Putamen (tissue), 1 donor: ENCODE results near the gene LAMA5.

Source experiments
- DNase-seq: peaks from one replicate; pipeline ENCODE4 v3.0.0-alpha.2; 2016; ENCODE audit warnings: low spot score

Gene LAMA5

DNA sequence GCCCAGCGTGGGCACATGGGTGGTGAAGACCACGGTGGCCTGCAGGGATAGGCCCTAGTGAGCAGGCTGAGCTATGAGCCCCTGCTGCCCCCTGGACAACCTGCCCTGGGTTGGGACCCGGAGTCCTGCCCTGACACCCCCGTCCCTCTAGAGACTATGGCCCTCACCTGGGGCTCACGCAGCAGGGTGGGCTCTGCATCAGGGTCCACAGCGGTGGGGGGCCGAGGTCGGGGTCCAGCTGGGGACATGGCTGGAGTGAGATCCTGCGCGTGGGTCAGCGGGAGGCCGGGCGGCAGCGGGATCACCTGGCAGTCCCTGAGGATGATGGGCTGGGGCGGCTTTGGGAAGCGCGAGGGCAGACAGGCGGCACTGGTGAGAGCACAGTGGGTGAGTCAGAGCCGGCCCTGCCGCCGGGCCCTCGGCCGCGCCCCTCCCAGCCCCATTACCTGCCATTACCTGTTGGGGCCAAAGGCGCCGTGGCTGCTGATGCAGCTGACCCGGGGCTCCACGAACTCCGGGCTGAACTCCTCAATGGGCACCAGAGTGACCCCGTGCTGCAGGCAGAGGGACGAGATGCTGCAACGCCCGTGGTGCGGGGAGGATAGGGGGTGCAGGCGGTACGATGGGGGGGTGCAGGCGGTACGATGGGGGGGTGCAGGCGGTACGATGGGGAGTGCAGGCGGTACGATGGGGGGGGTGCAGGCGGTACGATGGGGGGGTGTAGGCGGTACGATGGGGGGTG lies 36.4 kb downstream of the LAMA5 start:
- no peak for DNase-seq

GRCh38 chr20:62329389-62330377 lies 37.4 kb downstream of the LAMA5 start:
- DNase-seq, result no peak

DNA sequence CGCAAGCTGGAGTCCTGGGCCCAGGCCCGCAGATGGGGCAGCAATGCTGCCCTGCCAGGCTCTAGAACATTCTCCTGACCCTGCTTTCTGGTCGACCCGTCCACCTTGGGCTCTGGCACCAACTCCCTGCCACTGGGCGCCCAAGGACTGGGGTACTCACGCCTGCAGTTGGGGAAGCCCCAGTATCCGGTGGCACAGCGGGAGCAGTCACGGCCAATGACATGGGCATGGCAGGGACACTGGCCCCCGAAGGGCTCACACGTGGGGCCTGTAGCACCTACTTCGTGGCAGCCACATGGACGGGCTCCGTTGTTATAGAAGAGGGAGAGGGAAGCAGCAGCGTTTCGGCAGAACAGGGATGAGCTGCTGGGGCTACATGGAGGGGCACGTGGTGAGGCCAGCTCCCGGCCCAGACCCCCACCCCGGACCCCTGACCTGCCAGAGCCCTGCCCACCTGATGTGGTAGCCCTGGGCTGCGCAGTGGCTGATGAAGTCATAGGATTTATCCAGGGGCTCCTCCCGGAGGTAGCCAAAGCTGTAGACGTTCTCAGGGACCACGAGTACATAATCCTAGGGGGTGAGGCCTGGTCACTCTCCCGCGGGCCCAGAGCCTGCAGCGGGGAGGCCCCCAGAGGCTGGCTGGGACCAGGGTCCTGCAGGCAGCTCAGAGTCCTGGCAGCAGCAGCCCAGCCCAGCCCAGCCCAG lies 38.3 kb downstream of the LAMA5 start:
- no peak for DNase-seq

DNA sequence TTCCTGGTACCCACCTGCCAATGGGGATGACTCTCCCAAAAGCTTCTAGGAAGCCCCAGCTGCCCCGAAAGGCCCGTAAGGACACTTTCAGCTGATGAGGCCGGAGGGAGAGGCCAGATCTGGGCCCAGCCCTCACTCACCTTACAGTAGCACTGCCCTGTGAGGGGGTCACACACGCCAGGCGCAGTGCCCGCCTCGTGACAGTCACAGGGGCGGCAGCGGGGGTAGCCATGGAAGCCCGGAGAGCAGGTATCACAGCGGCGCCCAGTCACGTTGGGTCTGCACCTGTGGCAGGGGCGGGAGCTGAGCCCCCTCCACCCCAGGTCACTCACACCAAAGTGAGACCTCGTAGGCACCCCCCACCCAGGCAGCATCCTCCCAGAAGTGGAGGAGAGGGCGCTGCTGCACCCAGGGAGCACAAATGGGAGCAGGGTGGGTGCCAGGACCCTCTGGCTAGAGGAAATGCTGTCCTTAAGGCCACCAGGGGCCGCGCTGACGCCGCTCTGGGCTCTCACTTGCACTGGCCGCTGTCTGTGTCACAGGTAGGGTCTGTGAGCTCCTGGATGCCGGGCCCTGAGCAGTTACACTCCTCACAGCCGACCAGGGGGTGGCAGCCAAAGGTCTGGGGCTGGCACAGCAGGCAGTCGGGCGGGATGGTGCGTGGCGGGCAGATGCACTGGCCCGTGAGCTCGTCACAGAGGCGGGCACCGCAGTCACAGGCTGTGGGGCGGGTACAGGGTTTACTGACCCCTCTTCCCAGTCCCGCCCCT lies 39.2 kb downstream of the LAMA5 start:
- no peak for DNase-seq

GRCh38 chr20:62326959-62327725 lies 40.0 kb downstream of the LAMA5 start:
- DNase-seq, result no peak

DNA sequence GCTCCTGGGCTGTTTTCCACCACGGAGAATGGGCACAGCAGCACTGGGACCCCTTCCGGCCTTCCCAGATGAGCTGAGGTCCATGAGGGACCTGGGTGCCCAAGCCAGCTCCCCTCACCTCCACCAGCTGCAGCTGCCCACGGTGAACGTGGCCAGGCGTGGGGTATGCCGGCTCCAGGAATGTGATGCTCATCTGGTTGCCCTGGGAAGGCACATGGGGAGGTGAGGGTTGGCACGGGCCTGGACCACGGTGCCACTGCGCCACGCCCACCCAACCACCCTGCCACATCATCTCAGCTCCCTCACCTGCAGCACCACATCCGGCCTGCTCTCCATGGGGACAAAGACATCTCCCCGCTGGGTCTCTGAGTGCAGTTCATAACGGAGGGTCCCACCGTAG lies 40.6 kb downstream of the LAMA5 start:
- no peak for DNase-seq

- DNase-seq, result no peak
These were observed 41.8 kb downstream of the LAMA5 start for GRCh38 chr20:62325172-62325905.

GRCh38 chr20:62323980-62324906 lies 42.9 kb downstream of the LAMA5 start:
- DNase-seq, result no peak

- no peak for DNase-seq
These were observed 43.7 kb downstream of the LAMA5 start for GRCh38 chr20:62323146-62323979.

DNA sequence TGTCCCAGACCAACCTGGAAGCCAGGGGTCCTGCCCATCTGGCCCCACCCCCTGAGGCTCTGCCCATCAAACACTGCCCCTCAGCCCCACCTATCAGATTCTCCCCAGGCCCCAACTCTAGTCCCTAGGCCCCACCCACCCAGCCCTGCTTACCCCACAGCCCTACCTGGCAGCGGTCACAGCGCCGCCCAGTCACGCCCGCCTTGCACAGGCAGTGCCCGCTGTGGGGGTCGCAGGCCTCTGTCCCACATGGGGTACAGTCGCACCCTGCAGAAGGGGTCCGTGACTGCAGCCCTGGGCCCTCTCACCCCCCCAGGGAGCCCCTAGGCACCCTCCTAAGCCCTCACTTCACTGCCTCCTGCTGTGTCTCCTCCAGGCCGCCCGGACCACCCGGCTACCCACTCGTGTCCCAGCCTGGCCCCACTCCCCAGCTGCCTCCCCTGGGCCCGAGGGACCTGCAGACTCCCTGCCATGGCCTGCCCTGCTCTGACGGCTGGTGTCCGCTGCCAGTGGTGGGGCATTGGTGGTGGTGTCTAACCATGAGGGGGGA lies 44.5 kb downstream of the LAMA5 start:
- DNase-seq, result no peak

DNA sequence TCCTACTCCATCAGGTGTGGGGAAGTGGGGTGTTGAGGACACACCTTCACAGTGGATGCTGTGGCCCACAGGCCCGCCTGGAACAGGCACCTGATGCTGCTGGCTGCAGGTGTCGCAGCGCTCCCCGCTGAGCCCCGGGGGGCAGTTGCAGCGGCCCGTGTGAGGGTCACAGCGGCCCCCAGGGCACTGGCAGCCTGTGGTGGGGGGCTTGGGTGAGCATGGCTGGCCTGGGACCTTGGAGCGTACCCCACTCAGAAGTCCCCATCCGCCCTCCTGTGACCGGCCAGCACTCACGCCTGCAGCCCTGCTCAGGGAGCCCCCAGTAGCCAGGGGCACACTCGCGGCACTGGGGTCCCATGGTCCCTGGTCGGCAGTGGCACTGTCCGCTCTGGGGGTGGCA lies 45.1 kb downstream of the LAMA5 start:
- no peak for DNase-seq

GRCh38 chr20:62321521-62321948 lies 45.6 kb downstream of the LAMA5 start:
- DNase-seq, result no peak

DNA sequence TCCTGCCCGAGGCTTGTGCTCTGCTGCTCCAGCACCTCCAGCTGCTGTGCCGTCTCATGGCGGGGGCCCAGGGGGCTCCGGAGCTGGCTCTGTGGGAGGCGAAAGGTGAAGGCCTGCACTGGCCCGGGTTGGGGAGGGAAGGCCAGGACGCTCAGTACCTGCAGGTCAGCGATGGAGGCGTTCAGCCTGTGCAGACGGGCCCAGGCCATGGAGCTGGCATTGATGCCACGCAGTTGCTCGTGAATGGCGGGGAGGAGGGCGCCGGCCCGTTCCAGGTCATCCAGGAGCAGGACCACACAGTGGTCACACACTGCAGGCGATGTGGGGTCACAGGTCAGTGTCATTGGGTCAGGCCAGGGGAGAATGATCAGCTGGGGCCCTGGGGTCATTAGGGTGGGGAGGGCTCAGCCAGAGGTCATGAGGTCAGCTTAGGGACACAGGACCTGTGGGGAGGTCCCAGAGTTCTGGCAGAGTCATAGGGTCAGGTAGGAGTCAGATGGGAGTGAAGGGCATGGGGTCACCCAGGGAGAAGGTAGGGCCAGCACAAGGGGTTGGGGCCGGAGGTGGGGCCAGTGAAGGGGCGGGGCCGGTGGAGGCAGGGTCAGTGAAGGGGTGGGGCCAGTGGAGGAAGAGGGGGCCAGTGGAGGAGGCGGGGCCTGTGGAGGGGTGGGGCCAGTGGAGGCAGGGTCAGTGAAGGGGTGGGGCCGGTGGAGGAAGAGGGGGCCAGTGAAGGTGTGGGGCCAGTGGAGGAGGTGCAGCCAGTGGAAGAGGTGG lies 46.3 kb downstream of the LAMA5 start:
- DNase-seq, result no peak

DNA sequence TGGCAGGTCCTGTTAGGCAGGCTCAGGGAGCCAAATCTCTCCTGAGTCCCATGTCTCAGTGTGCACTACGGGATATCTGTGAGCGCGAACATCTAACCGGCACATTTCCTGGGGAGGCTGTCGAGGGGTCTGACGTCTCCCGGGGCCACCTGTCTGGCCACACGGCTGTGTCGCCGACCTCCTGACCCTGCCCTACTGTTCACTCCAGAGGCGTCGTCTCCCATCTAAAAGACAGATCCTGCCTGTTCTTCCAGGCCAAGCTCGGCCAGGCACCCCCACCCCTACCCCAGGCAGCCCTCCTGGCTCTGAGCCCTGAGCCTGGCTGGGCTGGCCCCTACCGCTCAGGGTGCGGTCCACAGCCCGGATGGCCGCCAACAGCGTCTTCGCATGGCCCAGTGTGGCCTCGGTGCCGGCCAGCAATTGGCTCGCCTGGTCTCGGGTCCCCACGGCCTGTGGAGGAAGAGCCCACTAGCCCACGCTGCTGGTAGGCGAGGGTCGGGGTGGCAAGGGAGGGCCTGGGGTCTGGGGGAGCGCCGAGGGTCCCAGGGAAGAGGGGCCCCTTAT lies 47.7 kb downstream of the LAMA5 start:
- no peak for DNase-seq

- no peak for DNase-seq
These were observed 48.4 kb downstream of the LAMA5 start for GRCh38 chr20:62318400-62319345.
